ENCODE data around the gene PDE6G. TPM values are rescaled to one million over a fixed set of nuclear protein-coding genes. Genes with fewer than 3 reads are reported as not detected.

Gene PDE6G
- total and polyA plus RNA-seq, 2 donors (not counting 1 experiment from before 2014, with no cell fraction given), result 0.69 to 1.1 TPM

DNA sequence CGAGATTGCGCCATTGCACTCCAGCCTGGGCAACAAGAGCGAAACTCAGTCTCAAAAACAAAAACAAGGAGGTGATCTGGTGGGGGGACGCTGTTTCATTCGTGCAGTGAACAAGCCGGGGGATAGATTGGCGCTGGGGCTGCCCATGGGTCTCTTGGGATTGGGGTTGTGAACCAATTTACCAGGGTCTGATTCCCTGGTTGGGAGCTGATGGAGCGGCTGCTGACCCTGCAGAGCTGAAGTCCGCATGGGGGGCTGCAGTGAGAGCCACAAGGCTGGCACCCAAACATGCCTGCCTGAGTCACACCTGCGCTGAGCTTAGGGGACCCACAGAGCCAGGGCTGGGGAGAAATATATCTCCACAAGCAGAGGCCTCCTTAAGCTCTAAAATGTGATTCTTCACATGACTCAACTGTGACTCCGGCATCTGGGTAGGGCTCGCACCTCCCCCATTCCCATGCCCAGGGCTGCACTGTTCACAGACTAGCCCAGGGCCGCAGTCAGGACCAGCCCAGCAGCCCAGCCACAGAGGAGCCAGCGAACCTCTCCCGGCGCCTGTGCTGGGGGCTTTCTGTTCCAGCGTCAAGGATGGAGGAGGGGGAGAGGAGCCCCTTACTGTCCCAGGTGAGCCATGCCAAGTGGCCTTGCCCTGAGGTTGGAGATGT is 14.4 kb downstream of the PDE6G start:
- H3K4me3 ChIP-seq (ENCODE audit: control extremely low read depth in 1 of 5, extremely low read depth in 1 of 5, insufficient read depth in 1 of 5, low read depth in 2 of 5, low read length in 4 of 5), result no peak overlapping the region
- no peak overlapping the region for H3K27ac ChIP-seq (ENCODE audit: low read length in 2 of 2)
- Mint-ChIP-seq H3K27ac (no peak overlapping the region), H3K27me3 (no peaks in the 10 kb centered on the region), H3K9me3 (ENCODE audit: insufficient read depth) (no peaks in the 10 kb centered on the region), H3K4me3 (no peak overlapping the region), H3K4me1 (peaks cover 3% of the 10 kb centered on the region)
- ChIA-PET POLR2A (no interaction called here), CTCF (no interaction called here)
- no peaks in the 10 kb centered on the region for H3K27me3 ChIP-seq (replicated peaks in 1 of 4; ENCODE audit: control extremely low read depth in 1 of 4, control insufficient read depth in 3 of 4, insufficient read depth in 4 of 4, low read length in 3 of 4)
- H3K4me1 ChIP-seq (ENCODE audit: control insufficient read depth in 2 of 2, insufficient read depth in 2 of 2, low read length in 2 of 2), result peaks cover 0 to 5% of the 10 kb centered on the region in 2 donors
- DNase-seq (no peak), ATAC-seq (ENCODE audit: low read depth) (no peak)
- intact Hi-C loops (cut with micrococcal nuclease), result no loop called here
- 96% methylated on average over 15 of the region's 17 CpGs for WGBS (ENCODE audit: insufficient coverage)
- no peak overlapping the region for H3K9ac ChIP-seq (ENCODE audit: low read length)
- no peak overlapping the region for H3K4me2 ChIP-seq (replicated peaks; ENCODE audit: low read depth, low read length, poor library complexity, severe bottlenecking)
- H3K9me3 ChIP-seq (ENCODE audit: control extremely low read depth in 1 of 3, control insufficient read depth in 2 of 3, insufficient read depth in 1 of 3, low read length in 2 of 3), result no peaks in the 10 kb centered on the region
- TF ChIP-seq EZH2 (IDR thresholded peaks at IDR 0.05; ENCODE audit: borderline replicate concordance, insufficient read depth, low read depth, low read length, poor library complexity, severe bottlenecking), result no peak
- TF ChIP-seq, protein P1, sequence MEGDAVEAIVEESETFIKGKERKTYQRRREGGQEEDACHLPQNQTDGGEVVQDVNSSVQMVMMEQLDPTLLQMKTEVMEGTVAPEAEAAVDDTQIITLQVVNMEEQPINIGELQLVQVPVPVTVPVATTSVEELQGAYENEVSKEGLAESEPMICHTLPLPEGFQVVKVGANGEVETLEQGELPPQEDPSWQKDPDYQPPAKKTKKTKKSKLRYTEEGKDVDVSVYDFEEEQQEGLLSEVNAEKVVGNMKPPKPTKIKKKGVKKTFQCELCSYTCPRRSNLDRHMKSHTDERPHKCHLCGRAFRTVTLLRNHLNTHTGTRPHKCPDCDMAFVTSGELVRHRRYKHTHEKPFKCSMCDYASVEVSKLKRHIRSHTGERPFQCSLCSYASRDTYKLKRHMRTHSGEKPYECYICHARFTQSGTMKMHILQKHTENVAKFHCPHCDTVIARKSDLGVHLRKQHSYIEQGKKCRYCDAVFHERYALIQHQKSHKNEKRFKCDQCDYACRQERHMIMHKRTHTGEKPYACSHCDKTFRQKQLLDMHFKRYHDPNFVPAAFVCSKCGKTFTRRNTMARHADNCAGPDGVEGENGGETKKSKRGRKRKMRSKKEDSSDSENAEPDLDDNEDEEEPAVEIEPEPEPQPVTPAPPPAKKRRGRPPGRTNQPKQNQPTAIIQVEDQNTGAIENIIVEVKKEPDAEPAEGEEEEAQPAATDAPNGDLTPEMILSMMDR (IDR thresholded peaks at IDR 0.05), result no peak
- H4K20me1 ChIP-seq (ENCODE audit: control insufficient read depth, insufficient read depth, low read length, poor library complexity, severe bottlenecking), result no peaks in the 10 kb centered on the region
- H2AFZ ChIP-seq (ENCODE audit: insufficient read depth, low read depth, low read length, poor library complexity, severe bottlenecking), result no peak overlapping the region
- no peaks in the 10 kb centered on the region for H3K36me3 ChIP-seq (replicated peaks in 1 of 2; ENCODE audit: control extremely low read depth in 1 of 2, control insufficient read depth in 1 of 2, extremely low read depth in 1 of 2, insufficient read depth in 2 of 2, low read length in 1 of 2)
- no peaks in the 10 kb centered on the region for H3K79me2 ChIP-seq (ENCODE audit: control insufficient read depth, insufficient read depth, low read length)

DNA sequence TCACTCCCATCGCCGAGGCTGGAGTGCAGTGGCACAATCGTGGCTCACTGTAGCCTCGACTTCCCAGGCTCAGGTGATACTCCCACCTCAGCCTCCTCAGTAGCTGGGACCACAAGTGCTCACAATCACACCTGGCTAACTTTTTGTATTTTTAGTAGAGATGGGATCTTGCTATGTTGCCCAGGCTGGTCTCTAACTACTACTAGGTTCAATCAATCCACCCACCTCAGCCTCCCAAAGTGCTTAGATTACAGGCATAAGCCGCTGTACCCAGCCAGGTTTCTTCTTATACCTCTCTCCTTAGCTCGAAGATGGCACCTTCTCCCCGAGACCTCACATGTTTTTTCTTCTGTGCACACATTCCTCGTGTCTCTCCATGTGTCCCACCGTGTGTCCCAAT is 16.3 kb downstream of the PDE6G start:
- 94% methylated on average over 2 of the region's 9 CpGs for WGBS (ENCODE audit: insufficient coverage)
- H3K27me3 ChIP-seq (replicated peaks in 1 of 4; ENCODE audit: control extremely low read depth in 1 of 4, control insufficient read depth in 3 of 4, insufficient read depth in 4 of 4, low read length in 3 of 4), result no peaks in the 10 kb centered on the region
- intact Hi-C loops (cut with micrococcal nuclease), result no loop called here
- H3K27me3 Mint-ChIP-seq, result no peaks in the 10 kb centered on the region
- H2AFZ ChIP-seq (ENCODE audit: insufficient read depth, low read depth, low read length, poor library complexity, severe bottlenecking), result no peak overlapping the region
- no peaks in the 10 kb centered on the region for H3K9me3 ChIP-seq (ENCODE audit: control extremely low read depth in 1 of 3, control insufficient read depth in 2 of 3, insufficient read depth in 1 of 3, low read length in 2 of 3)
- DNase-seq, result no peak
- POLR2A ChIA-PET, result no interaction called here
- no peaks in the 10 kb centered on the region for H3K36me3 ChIP-seq (replicated peaks in 1 of 2; ENCODE audit: control extremely low read depth in 1 of 2, control insufficient read depth in 1 of 2, extremely low read depth in 1 of 2, insufficient read depth in 2 of 2, low read length in 1 of 2)
- H3K9ac ChIP-seq (ENCODE audit: low read length), result no peak overlapping the region
- peaks cover 11 to 20% of the 10 kb centered on the region in 2 donors for H3K4me1 ChIP-seq (ENCODE audit: control insufficient read depth in 2 of 2, insufficient read depth in 2 of 2, low read length in 2 of 2)
- H3K27ac ChIP-seq (ENCODE audit: low read length in 2 of 2), result no peak overlapping the region
- TF ChIP-seq EZH2 (IDR thresholded peaks at IDR 0.05; ENCODE audit: borderline replicate concordance, insufficient read depth, low read depth, low read length, poor library complexity, severe bottlenecking), result no peak
- TF ChIP-seq, protein P1 (IDR thresholded peaks at IDR 0.05), result no peak
- H3K27ac Mint-ChIP-seq, result no peak overlapping the region
- no peak for ATAC-seq (ENCODE audit: low read depth)
- no peak overlapping the region for H3K4me3 Mint-ChIP-seq
- H3K4me2 ChIP-seq (replicated peaks; ENCODE audit: low read depth, low read length, poor library complexity, severe bottlenecking), result no peak overlapping the region
- H3K79me2 ChIP-seq (ENCODE audit: control insufficient read depth, insufficient read depth, low read length), result peaks cover 17% of the 10 kb centered on the region
- CTCF ChIA-PET, result interaction anchor here (0.7 kb wide), 1 partner anchor 315 kb away, joined by 3 read pairs; no protein-coding TSS in a partner anchor
- H3K4me3 ChIP-seq (ENCODE audit: control extremely low read depth in 1 of 5, extremely low read depth in 1 of 5, insufficient read depth in 1 of 5, low read depth in 2 of 5, low read length in 4 of 5), result no peak overlapping the region
- H3K4me1 Mint-ChIP-seq, result peaks cover 15% of the 10 kb centered on the region
- peaks cover 14% of the 10 kb centered on the region for H4K20me1 ChIP-seq (ENCODE audit: control insufficient read depth, insufficient read depth, low read length, poor library complexity, severe bottlenecking)
- H3K9me3 Mint-ChIP-seq (ENCODE audit: insufficient read depth), result no peaks in the 10 kb centered on the region
